Neural progenitor cell (in vitro differentiated cells): Measurements from ENCODE around the gene CCL15. TPM values are rescaled to one million over a fixed set of nuclear protein-coding genes. Genes with fewer than 3 reads are reported as not detected.

Experiments used
- DNase-seq: peaks from one replicate; pipeline ENCODE4 v3.0.0-alpha.2; 2016; ENCODE audit warnings: low spot score
- H2AFZ ChIP-seq: fragments of 200-600 bp; sonication (generic); replicated peaks from 2 replicates; pipeline ENCODE4 v1.6.1; 2016; ENCODE audit warnings: antibody characterized with exemption
- H3F3A ChIP-seq: fragments of 200-600 bp; sonication (generic); 2 replicates; pipeline ENCODE4 v1.6.1; 2016; ENCODE audit warnings: antibody characterized with exemption, low read depth
- H3K27ac ChIP-seq: fragments of 200-600 bp; sonication (generic); 2 replicates; pipeline ENCODE4 v1.5.1; 2016; ENCODE audit warnings: mild to moderate bottlenecking
- H3K27me3 ChIP-seq: fragments of 200-600 bp; sonication (generic); 2 replicates; pipeline ENCODE4 v1.6.1; 2016; ENCODE audit warnings: mild to moderate bottlenecking, moderate library complexity
- H3K36me3 ChIP-seq: fragments of 200-600 bp; sonication (generic); 2 replicates; pipeline ENCODE4 v1.5.1; 2016
- H3K4me1 ChIP-seq: fragments of 200-600 bp; sonication (generic); 2 replicates; pipeline ENCODE4 v1.6.1; 2016; ENCODE audit warnings: mixed run types
- H3K4me2 ChIP-seq: fragments of 200-600 bp; sonication (generic); 2 replicates; pipeline ENCODE4 v1.6.1; 2016
- H3K4me3 ChIP-seq: fragments of 200-600 bp; sonication (generic); 2 replicates; pipeline ENCODE4 v1.5.1; 2016
- H3K79me2 ChIP-seq: fragments of 200-600 bp; sonication (generic); 2 replicates; pipeline ENCODE4 v1.6.1; 2016; ENCODE audit warnings: low read depth
- H3K9ac ChIP-seq: fragments of 200-600 bp; sonication (generic); 2 replicates; pipeline ENCODE4 v1.6.1; 2016
- H3K9me3 ChIP-seq: fragments of 200-600 bp; sonication (generic); 2 replicates; pipeline ENCODE4 v1.5.1; 2016; ENCODE audit warnings: low read depth
- H4K20me1 ChIP-seq: fragments of 200-600 bp; sonication (generic); 2 replicates; pipeline ENCODE4 v1.6.1; 2016; ENCODE audit warnings: low read depth
- H3K27ac Mint-ChIP-seq: 3 replicates; pipeline ENCODE4 v1.8.0; 2021; ENCODE audit warnings: mixed read lengths
- H3K27me3 Mint-ChIP-seq: 2 replicates; pipeline ENCODE4 v1.8.0; 2022; ENCODE audit warnings: low read depth, mild to moderate bottlenecking, inconsistent platforms, moderate library complexity, mixed read lengths; ENCODE audit not compliant: insufficient read depth
- H3K36me3 Mint-ChIP-seq: 3 replicates; pipeline ENCODE4 v1.8.0; 2021; ENCODE audit warnings: mixed read lengths
- H3K4me1 Mint-ChIP-seq: 3 replicates; pipeline ENCODE4 v1.8.0; 2021; ENCODE audit warnings: mixed read lengths
- H3K4me3 Mint-ChIP-seq: 3 replicates; pipeline ENCODE4 v1.8.0; 2021; ENCODE audit warnings: mild to moderate bottlenecking, moderate library complexity, mixed read lengths
- H3K9me3 Mint-ChIP-seq: 3 replicates; pipeline ENCODE4 v1.8.0; 2020; ENCODE audit warnings: mixed read lengths
- CTCF ChIP-seq: fragments of 200-600 bp; sonication (generic); IDR thresholded peaks from 2 replicates; pipeline ENCODE4 v1.5.1; 2017; ENCODE audit warnings: antibody characterized with exemption, mild to moderate bottlenecking
- EZH2 ChIP-seq: fragments of 200-600 bp; sonication (generic); IDR thresholded peaks from 2 replicates; pipeline ENCODE4 v1.6.1; 2017; ENCODE audit warnings: antibody characterized with exemption, mild to moderate bottlenecking, moderate library complexity
- EZH2phosphoT487 ChIP-seq: fragments of 200-600 bp; sonication (generic); IDR thresholded peaks from 2 replicates; pipeline ENCODE4 v1.6.1; 2017; ENCODE audit warnings: antibody characterized with exemption
- total RNA-seq: library from RNA; depleted of rRNA; stranded (reverse); fragments of >200 nt; gene quantifications from 2 replicates; pipeline ENCODE4 v1.2.3, GENCODE V29; 2015; ENCODE audit warnings: low replicate concordance

The CCL15 gene
- total RNA-seq, 1 donor from 2014 or later = not detected

- Histone ChIP-seq H3K9ac (no peak overlapping the region), H3K9me3 (no peaks in the 10 kb centered on the region), H3K4me3 (no peak overlapping the region), H3K4me2 (no peak overlapping the region), H4K20me1 (no peaks in the 10 kb centered on the region), H3F3A (no peaks in the 10 kb centered on the region), H3K27me3 (no peaks in the 10 kb centered on the region), H3K27ac (no peak overlapping the region), H3K79me2 (no peaks in the 10 kb centered on the region), H2AFZ (no peak overlapping the region), H3K36me3 (no peaks in the 10 kb centered on the region), H3K4me1 (no peaks in the 10 kb centered on the region)
- no peak for TF ChIP-seq CTCF
- no peak for TF ChIP-seq EZH2phosphoT487
- TF ChIP-seq EZH2 = no peak
- Mint-ChIP-seq H3K9me3 (no peaks in the 10 kb centered on the region), H3K27me3 (no peaks in the 10 kb centered on the region), H3K4me3 (no peak overlapping the region), H3K36me3 (no peaks in the 10 kb centered on the region), H3K4me1 (peaks cover 2% of the 10 kb centered on the region), H3K27ac (no peak overlapping the region)
- DNase-seq = no peak
Measured at GRCh38 chr17:35965272-35965671, 36.1 kb downstream of the CCL15 start.

GRCh38 chr17:35963663-35964062, 37.7 kb downstream of the CCL15 start:
- DNase-seq = no peak
- H4K20me1 ChIP-seq = no peaks in the 10 kb centered on the region
- no peaks in the 10 kb centered on the region for H3K4me1 ChIP-seq
- TF ChIP-seq EZH2phosphoT487 = no peak
- no peak for TF ChIP-seq EZH2
- TF ChIP-seq CTCF = no peak
- Mint-ChIP-seq H3K9me3 (no peaks in the 10 kb centered on the region), H3K27ac (no peak overlapping the region), H3K4me3 (no peak overlapping the region), H3K4me1 (no peaks in the 10 kb centered on the region), H3K36me3 (no peaks in the 10 kb centered on the region), H3K27me3 (no peaks in the 10 kb centered on the region)
- H3K4me3 ChIP-seq = no peak overlapping the region
- H3K27ac ChIP-seq = no peak overlapping the region
- H2AFZ ChIP-seq = no peak overlapping the region
- H3F3A ChIP-seq = no peaks in the 10 kb centered on the region
- H3K79me2 ChIP-seq = no peaks in the 10 kb centered on the region
- H3K9me3 ChIP-seq = no peaks in the 10 kb centered on the region
- H3K36me3 ChIP-seq = no peaks in the 10 kb centered on the region
- no peak overlapping the region for H3K4me2 ChIP-seq
- H3K9ac ChIP-seq = no peak overlapping the region
- no peaks in the 10 kb centered on the region for H3K27me3 ChIP-seq

GRCh38 chr17:35953720-35954119, 47.6 kb downstream of the CCL15 start:
- peak; percentile 24 for DNase-seq
- Histone ChIP-seq H3K27ac (no peak overlapping the region), H4K20me1 (no peaks in the 10 kb centered on the region), H3K9me3 (no peaks in the 10 kb centered on the region), H3K79me2 (no peaks in the 10 kb centered on the region), H3K4me3 (no peak overlapping the region), H3K4me1 (peaks cover 10% of the 10 kb centered on the region), H3K9ac (no peak overlapping the region), H3K4me2 (peak overlapping the region; percentile 39), H3F3A (no peaks in the 10 kb centered on the region), H3K36me3 (no peaks in the 10 kb centered on the region), H3K27me3 (no peaks in the 10 kb centered on the region), H2AFZ (peak overlapping the region; percentile 89)
- Mint-ChIP-seq H3K27me3 (peaks cover 3% of the 10 kb centered on the region), H3K36me3 (no peaks in the 10 kb centered on the region), H3K4me1 (peaks cover 6% of the 10 kb centered on the region), H3K4me3 (no peak overlapping the region), H3K9me3 (no peaks in the 10 kb centered on the region), H3K27ac (no peak overlapping the region)
- TF ChIP-seq EZH2 = no peak
- TF ChIP-seq EZH2phosphoT487 = no peak
- TF ChIP-seq CTCF = no peak

- Histone ChIP-seq H3K4me3 (no peak overlapping the region), H3K27me3 (no peaks in the 10 kb centered on the region), H3F3A (no peaks in the 10 kb centered on the region), H3K36me3 (no peaks in the 10 kb centered on the region), H3K79me2 (no peaks in the 10 kb centered on the region), H3K27ac (no peak overlapping the region), H3K4me2 (no peak overlapping the region), H2AFZ (no peak overlapping the region), H3K9me3 (no peaks in the 10 kb centered on the region), H3K9ac (no peak overlapping the region), H4K20me1 (no peaks in the 10 kb centered on the region), H3K4me1 (peaks cover 10% of the 10 kb centered on the region)
- H3K4me1 Mint-ChIP-seq = peaks cover 6% of the 10 kb centered on the region
- no peaks in the 10 kb centered on the region for H3K9me3 Mint-ChIP-seq
- H3K36me3 Mint-ChIP-seq = no peaks in the 10 kb centered on the region
- no peak for DNase-seq
- peaks cover 2% of the 10 kb centered on the region for H3K27me3 Mint-ChIP-seq
- TF ChIP-seq CTCF = no peak
- no peak for TF ChIP-seq EZH2phosphoT487
- TF ChIP-seq EZH2 = no peak
- no peak overlapping the region for H3K4me3 Mint-ChIP-seq
- no peak overlapping the region for H3K27ac Mint-ChIP-seq
Measured at GRCh38 chr17:35949401-35949800, 52.0 kb downstream of the CCL15 start.
